Common myeloid progenitor, CD34-positive (primary cell): ENCODE measurements around the gene GSK3A.

Source experiments
- CTCF ChIA-PET: fragments of 350-600 bp; sonication (Branson Sonifier 250); formaldehyde crosslinking; loops from one replicate; lab custom pipeline; 2021; ENCODE audit warnings: antibody characterized with exemption; lab: Charles Lee
- POLR2A ChIA-PET: fragments of 350-600 bp; sonication (Branson Sonifier 250); formaldehyde crosslinking; loops from one replicate; lab custom pipeline; 2021; ENCODE audit warnings: antibody characterized with exemption; lab: Charles Lee
- DNase-seq, 3 donors: peaks; one replicate each; pipeline versions ENCODE4 v3.0.0 to v3.0.0-alpha.2; 2013
- H3K27ac ChIP-seq, 2 experiments: 1 replicate in 1 of 2; 2 replicates in 1 of 2; pipeline ENCODE4 v1.7.0; 2013; ENCODE audit warnings: inconsistent platforms in 2 of 2, low read length in 2 of 2, mild to moderate bottlenecking in 2 of 2, low read depth in 1 of 2, moderate library complexity in 1 of 2; ENCODE audit not compliant: severe bottlenecking in 2 of 2, insufficient read depth in 1 of 2, poor library complexity in 1 of 2
- H3K27me3 ChIP-seq, 5 experiments: replicated peaks in 2 of 5; 1 replicate in 3 of 5; 2 replicates in 2 of 5; pipeline versions ENCODE4 v1.6.1 to v1.7.0; 2013; ENCODE audit warnings: low read length in 4 of 5, mild to moderate bottlenecking in 2 of 5, moderate library complexity in 2 of 5, inconsistent platforms in 1 of 5; ENCODE audit not compliant: insufficient read depth in 5 of 5, control insufficient read depth in 4 of 5
- H3K36me3 ChIP-seq, 4 experiments: 1 replicate in 2 of 4; 2 replicates in 2 of 4; pipeline versions ENCODE4 v1.6.1 to v1.7.0; 2013; ENCODE audit warnings: low read length in 3 of 4, control low read depth in 1 of 4, mild to moderate bottlenecking in 1 of 4; ENCODE audit not compliant: control insufficient read depth in 4 of 4, insufficient read depth in 4 of 4
- H3K4me1 ChIP-seq, 4 experiments: 1 replicate in 3 of 4; 2 replicates in 1 of 4; pipeline versions ENCODE4 v1.6.1 to v1.7.1; 2013; ENCODE audit warnings: low read length in 3 of 4, mild to moderate bottlenecking in 3 of 4, control low read depth in 1 of 4, inconsistent platforms in 1 of 4, moderate library complexity in 1 of 4; ENCODE audit not compliant: control insufficient read depth in 4 of 4, insufficient read depth in 4 of 4; ENCODE audit errors: control extremely low read depth in 1 of 4
- H3K4me3 ChIP-seq, 7 experiments: 1 replicate in 4 of 7; 2 replicates in 3 of 7; pipeline versions ENCODE4 v1.5.1 to v1.7.0; 2013; ENCODE audit warnings: mild to moderate bottlenecking in 7 of 7, low read length in 6 of 7, moderate library complexity in 6 of 7, inconsistent platforms in 2 of 7, low read depth in 2 of 7, control low read depth in 1 of 7; ENCODE audit not compliant: insufficient read depth in 4 of 7, control insufficient read depth in 1 of 7; ENCODE audit errors: extremely low read depth in 1 of 7
- H3K9me3 ChIP-seq, 5 experiments: 1 replicate in 4 of 5; 2 replicates in 1 of 5; pipeline versions ENCODE4 v1.6.1 to v1.7.1; 2013; ENCODE audit warnings: low read length in 4 of 5, mild to moderate bottlenecking in 2 of 5, inconsistent platforms in 1 of 5, low read depth in 1 of 5, moderate library complexity in 1 of 5; ENCODE audit not compliant: control insufficient read depth in 4 of 5, insufficient read depth in 2 of 5; ENCODE audit errors: control extremely low read depth in 1 of 5
- WGBS: methylation state at CpG from one replicate; pipeline ENCODE4 v1.1.5; 2013; ENCODE audit not compliant: insufficient coverage; 5-methylcytosine and 5-hydroxymethylcytosine counted together

GSK3A gene

DNA sequence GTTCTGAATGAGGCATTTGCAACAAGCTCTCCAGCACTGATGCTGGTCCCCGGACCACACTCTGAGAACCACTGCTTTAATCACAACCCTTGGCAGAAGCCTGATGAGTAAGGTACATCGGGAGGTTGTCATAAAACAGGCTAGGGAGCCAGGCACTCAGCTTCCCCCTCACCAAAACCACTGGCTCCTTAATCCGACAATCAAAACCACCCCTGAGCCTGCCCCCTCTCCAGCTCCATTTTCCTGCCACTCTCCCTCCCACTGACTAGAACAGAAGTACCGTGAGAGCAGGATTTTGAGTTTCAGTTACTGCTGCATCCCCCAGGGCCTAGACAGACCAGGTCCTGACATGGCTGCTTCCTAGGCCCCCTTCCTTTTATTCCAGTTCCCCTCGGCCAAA lies 7.2 kb downstream of the GSK3A start:
- Histone ChIP-seq H3K4me1 (peaks cover 0 to 2% (median 0%) of the 10 kb centered on the region in 4 experiments), H3K4me3 (no peak overlapping the region), H3K27ac (no peak overlapping the region), H3K36me3 (peaks cover 13 to 78% (median 64%) of the 10 kb centered on the region in 4 experiments), H3K9me3 (no peaks in the 10 kb centered on the region), H3K27me3 (no peaks in the 10 kb centered on the region)
- no peak for DNase-seq
- CTCF ChIA-PET, result interaction anchor here (0.6 to 2.8 kb wide), 6 partner anchors 11 to 137 kb away, joined by 3 to 11 read pairs (median 4); no protein-coding TSS in a partner anchor
- WGBS, result 81% methylated on average over 5 of the region's 5 CpGs
- POLR2A ChIA-PET, result interaction anchor here (0.6 kb wide), 1 partner anchor 34 kb away, joined by 3 read pairs; the partner anchor contains the start of gene CIC

DNA sequence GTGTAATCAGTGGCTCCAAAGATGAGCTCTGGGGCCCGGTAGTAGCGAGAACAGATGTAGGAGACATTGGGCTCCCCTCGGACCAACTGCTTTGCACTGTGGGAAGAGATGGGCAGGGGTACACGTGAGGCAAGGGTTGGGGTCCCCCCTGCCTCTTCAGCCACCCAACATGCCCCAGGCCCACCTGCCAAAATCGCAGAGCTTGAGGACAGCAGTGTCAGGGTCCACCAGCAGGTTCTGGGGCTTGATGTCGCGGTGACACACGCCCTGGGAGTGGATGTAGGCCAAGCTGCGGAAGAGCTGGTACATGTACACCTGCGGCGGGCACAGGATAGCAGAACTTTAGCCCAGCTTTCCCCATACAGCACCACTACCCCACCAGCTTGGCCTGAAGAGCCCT lies 8.0 kb downstream of the GSK3A start:
- Histone ChIP-seq H3K27ac (no peak overlapping the region), H3K36me3 (peaks cover 13 to 78% (median 63%) of the 10 kb centered on the region in 4 experiments), H3K4me1 (peaks cover 0 to 6% (median 1%) of the 10 kb centered on the region in 4 experiments), H3K9me3 (no peaks in the 10 kb centered on the region), H3K27me3 (no peaks in the 10 kb centered on the region), H3K4me3 (no peak overlapping the region)
- CTCF ChIA-PET, result interaction anchor here (1.2 to 2.8 kb wide), 4 partner anchors 19 to 125 kb away, joined by 3 to 11 read pairs (median 5); no protein-coding TSS in a partner anchor
- POLR2A ChIA-PET, result interaction anchor here (0.6 kb wide), 2 partner anchors 34 to 100 kb away, joined by 3 read pairs; partner anchors contain the start of gene CIC
- no peak for DNase-seq
- 100% methylated on average over 3 of the region's 11 CpGs for WGBS

DNA sequence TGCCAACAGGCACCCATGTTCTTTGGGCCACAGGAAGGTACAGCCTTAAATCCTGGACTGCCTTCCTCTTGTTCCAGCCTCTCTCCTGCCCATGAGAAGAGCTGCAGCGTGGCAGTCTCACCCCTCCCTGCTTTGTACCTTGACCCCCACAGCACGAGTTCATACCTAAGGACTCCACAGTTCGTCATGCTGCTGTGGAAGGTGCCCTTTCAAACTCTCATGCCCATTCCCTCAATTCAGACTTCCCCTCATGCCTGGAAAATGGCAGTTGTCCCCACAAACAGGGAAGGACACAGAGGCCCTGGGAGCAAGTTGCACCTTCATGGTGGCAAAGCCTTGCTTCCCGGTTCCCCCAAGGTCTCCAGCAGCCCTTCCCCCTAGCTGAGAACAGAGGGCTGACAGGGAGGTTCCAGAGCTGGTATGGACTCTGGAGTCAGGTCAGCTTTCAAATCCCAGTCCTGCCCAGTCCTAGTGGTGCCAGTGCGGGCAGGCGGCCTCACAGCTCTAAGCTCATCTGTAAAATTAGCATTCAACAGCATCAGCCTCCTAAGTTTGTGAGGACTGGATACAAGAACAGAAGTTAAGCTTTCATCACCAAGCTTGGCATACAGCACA lies 8.6 kb downstream of the GSK3A start:
- H3K27ac ChIP-seq, result no peak overlapping the region
- no peak for DNase-seq
- H3K9me3 ChIP-seq, result no peaks in the 10 kb centered on the region
- H3K4me1 ChIP-seq, result peaks cover 0 to 6% (median 2%) of the 10 kb centered on the region in 4 experiments
- H3K27me3 ChIP-seq, result no peaks in the 10 kb centered on the region
- 96% methylated on average over 5 of the region's 6 CpGs for WGBS
- no peak overlapping the region for H3K4me3 ChIP-seq
- ChIA-PET POLR2A (interaction anchor here (0.6 to 1.0 kb wide), 2 partner anchors 9 to 99 kb away, joined by 3 read pairs; no protein-coding TSS in a partner anchor), CTCF (interaction anchor here (0.8 to 2.8 kb wide), 4 partner anchors 35 to 124 kb away, joined by 3 to 11 read pairs (median 4); no protein-coding TSS in a partner anchor)
- peaks cover 13 to 78% (median 62%) of the 10 kb centered on the region in 4 experiments for H3K36me3 ChIP-seq

DNA sequence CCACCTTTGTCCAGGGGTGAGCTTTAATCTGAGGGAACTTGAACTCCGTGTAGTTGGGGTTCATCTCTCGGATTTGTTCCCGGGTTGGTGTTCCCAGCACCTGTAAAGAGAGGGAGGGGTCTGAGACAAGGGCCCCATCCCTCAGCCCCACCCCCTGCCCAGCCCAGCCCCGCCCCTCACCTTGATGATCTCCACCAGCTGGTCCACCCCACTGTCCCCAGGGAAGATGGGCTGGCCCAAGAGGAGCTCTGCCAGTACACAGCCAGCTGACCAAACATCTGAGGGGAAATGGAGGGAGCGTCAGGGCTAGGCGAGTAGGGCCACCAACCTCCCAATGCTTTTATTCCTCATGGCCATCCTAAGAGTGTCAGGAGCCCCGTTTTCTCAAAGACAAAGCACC lies 9.3 kb downstream of the GSK3A start:
- POLR2A ChIA-PET, result interaction anchor here (1.0 kb wide), 1 partner anchor 10 kb away, joined by 3 read pairs; no protein-coding TSS in a partner anchor
- Histone ChIP-seq H3K27ac (no peak overlapping the region), H3K36me3 (peaks cover 13 to 83% (median 64%) of the 10 kb centered on the region in 4 experiments)

DNA sequence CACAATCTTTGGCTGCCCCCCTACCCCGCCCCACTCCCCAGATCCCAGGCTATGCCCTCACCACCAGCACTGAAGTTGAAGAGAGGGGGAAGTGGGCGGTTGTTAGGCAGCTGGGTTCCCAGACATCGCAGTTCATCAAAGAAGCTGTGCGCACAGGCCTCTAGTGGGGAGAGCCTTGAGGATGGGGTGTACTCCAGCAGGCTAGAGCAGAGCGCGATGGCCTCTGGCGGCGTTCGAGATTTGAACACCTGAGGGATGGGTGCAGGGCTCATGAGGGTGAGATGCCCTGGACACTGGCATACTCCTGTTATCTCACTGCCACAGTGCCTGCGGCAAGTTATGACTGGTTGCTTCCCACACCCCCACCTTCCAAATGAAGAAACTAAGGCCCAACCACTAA lies 10.0 kb downstream of the GSK3A start:
- Histone ChIP-seq H3K27ac (peak overlapping the region in 1 of 2 experiments; percentile 4), H3K4me1 (peaks cover 0 to 6% (median 2%) of the 10 kb centered on the region in 4 experiments), H3K27me3 (no peaks in the 10 kb centered on the region), H3K4me3 (no peak overlapping the region), H3K36me3 (peaks cover 13 to 87% (median 64%) of the 10 kb centered on the region in 4 experiments), H3K9me3 (no peaks in the 10 kb centered on the region)
- ChIA-PET POLR2A (no interaction called here), CTCF (interaction anchor here (0.9 kb wide), 1 partner anchor 8 kb away, joined by 3 read pairs; no protein-coding TSS in a partner anchor)
- DNase-seq, result no peak
- WGBS, result 100% methylated on average over 6 of the region's 10 CpGs

More for the DNA sequence above, 9.3 kb downstream of the GSK3A start:
- no peaks in the 10 kb centered on the region for H3K27me3 ChIP-seq
- 100% methylated on average over 3 of the region's 7 CpGs for WGBS
- DNase-seq, result no peak
- no peaks in the 10 kb centered on the region for H3K9me3 ChIP-seq
- no peak overlapping the region for H3K4me3 ChIP-seq
- CTCF ChIA-PET, result interaction anchor here (0.8 to 2.8 kb wide), 2 partner anchors 47 to 124 kb away, joined by 3 to 11 read pairs; no protein-coding TSS in a partner anchor
- H3K4me1 ChIP-seq, result peaks cover 0 to 6% (median 2%) of the 10 kb centered on the region in 4 experiments

DNA sequence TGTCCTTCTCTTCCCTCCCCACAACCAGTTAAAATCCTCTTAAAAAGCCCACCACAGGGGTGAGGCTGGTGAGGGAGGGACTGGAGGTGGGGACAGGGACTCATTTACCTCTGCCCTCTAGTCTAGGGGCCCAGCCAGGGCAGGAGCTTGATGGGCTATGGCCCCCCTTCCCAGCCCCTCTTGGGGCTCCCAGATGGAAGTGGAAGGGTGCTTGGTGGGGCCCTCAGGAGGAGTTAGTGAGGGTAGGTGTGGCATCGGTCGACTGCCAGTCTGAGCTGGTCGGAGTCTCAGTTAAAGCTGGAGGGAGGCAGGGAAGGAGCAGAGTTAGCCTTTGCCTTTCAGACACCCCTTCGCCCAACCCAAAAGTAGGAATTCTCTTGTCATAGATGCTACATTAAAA lies 11.8 kb downstream of the GSK3A start:
- POLR2A ChIA-PET, result no interaction called here
- WGBS, result 87% methylated on average over 4 of the region's 4 CpGs
- no peak overlapping the region for H3K4me3 ChIP-seq
- CTCF ChIA-PET, result interaction anchor here (1.1 kb wide), 2 partner anchors 49 to 64 kb away, joined by 3 to 4 read pairs; no protein-coding TSS in a partner anchor
- peaks cover 9 to 91% (median 64%) of the 10 kb centered on the region in 4 experiments for H3K36me3 ChIP-seq
- no peak overlapping the region for H3K27ac ChIP-seq
- no peaks in the 10 kb centered on the region for H3K27me3 ChIP-seq
- DNase-seq, result no peak
- no peaks in the 10 kb centered on the region for H3K9me3 ChIP-seq
- H3K4me1 ChIP-seq, result peaks cover 0 to 6% (median 2%) of the 10 kb centered on the region in 4 experiments
